Ovary (tissue), 9 donors: ENCODE results near the gene SLC6A1. TPM values are rescaled to one million over a fixed set of nuclear protein-coding genes. Genes with fewer than 3 reads are reported as not detected.

Experiments used
- DNase-seq, 5 donors: peaks; one replicate each; pipeline ENCODE4 v3.0.0-alpha.2; 2019 to 2020
- H3K27ac ChIP-seq, 2 donors: fragments of 200-600 bp; one replicate each; pipeline versions ENCODE4 v1.5.1 to v1.8.0; 2019 to 2022
- H3K27me3 ChIP-seq: fragments of 200-600 bp; one replicate; pipeline ENCODE4 v1.8.0; 2022
- H3K36me3 ChIP-seq: fragments of 200-600 bp; sonication (generic); one replicate; pipeline ENCODE4 v1.5.1; 2019
- H3K4me1 ChIP-seq: one replicate; pipeline ENCODE4 v1.8.1; 2013; ENCODE audit warnings: mild to moderate bottlenecking, moderate library complexity; ENCODE audit not compliant: insufficient read depth
- H3K4me3 ChIP-seq: fragments of 200-600 bp; sonication (generic); one replicate; pipeline ENCODE4 v1.5.1; 2017
- H3K9me3 ChIP-seq, 2 donors: fragments of 200-600 bp in 1 of 2; sonication (generic) in 1 of 2; one replicate each; pipeline versions ENCODE4 v1.5.1 to v1.8.1; 2013 to 2019; ENCODE audit warnings: mild to moderate bottlenecking in 1 of 2, moderate library complexity in 1 of 2
- CTCF ChIP-seq, 3 donors: fragments of 450-650 bp in 2 of 3; fragments of 200-600 bp in 1 of 3; IDR thresholded peaks; one replicate each; pipeline versions ENCODE4 v1.5.1 to v1.8.0; 2016 to 2022; ENCODE audit warnings: antibody characterized with exemption in 3 of 3, mild to moderate bottlenecking in 1 of 3
- EP300 ChIP-seq: sonication (generic); formaldehyde crosslinking; IDR thresholded peaks from one replicate; pipeline ENCODE4 v1.6.1; 2017; ENCODE audit warnings: antibody characterized with exemption
- POLR2A ChIP-seq: fragments of 450-650 bp; IDR thresholded peaks from one replicate; pipeline ENCODE4 v1.6.1; 2017; ENCODE audit warnings: antibody characterized with exemption, mild to moderate bottlenecking, moderate library complexity
- WGBS, 3 donors: extraction: QIAGEN DNeasy Blood & Tissue Kit in 1 of 3; methylation state at CpG; one replicate each; pipeline versions ENCODE4 v1.1.5 to v1.1.7; 2013 to 2017; 5-methylcytosine and 5-hydroxymethylcytosine counted together
- intact Hi-C, 4 donors: fragments of 100-400 bp; cut with DNase I; formaldehyde crosslinking; loops; one replicate each; pipeline versions ENCODE4 v1.11.0 to v1.15.1; 2022 to 2023
- polyA plus RNA-seq, 2 donors: library from polyadenylated mRNA; stranded (reverse); fragments of 200-250 nt in 1 of 2; fragments of 350-450 nt in 1 of 2; fragmentation: Illumina TruSeq in 1 of 2; extraction: RNeasy Lipid Tissue Mini Kit (QIAGEN cat#74804) in 1 of 2; gene quantifications; one replicate each; pipeline ENCODE4 v1.2.3, GENCODE V29; 2013 to 2014
- total RNA-seq, 7 donors: library from RNA; depleted of rRNA in 2 of 7; stranded (reverse); fragments of >200 nt in 2 of 7; fragmentation: NEBNext Ultra II Directional in 3 of 7; extraction: Animal tissue kit (Norgen Biotek cat#: 25700) in 3 of 7; gene quantifications; one replicate each; pipeline versions ENCODE4 v1.1.0 to v1.2.4, GENCODE V29; 2016 to 2023
- donor health status: DM: no; HTN: no; CAD: no; lungs with moderate emphysema.
- donor health status: DM: no; HTN: no; CAD: no.
- donor health status: Bipolar disorder and iron deficiency.
- donor health status: DM: yes; HTN: yes; CAD: no.
- donor health status: DM: no; HTN: no; CAD: no.
- donor health status: DM: yes; HTN: yes; CAD: no.

The SLC6A1 gene
- total and polyA plus RNA-seq, 9 donors: 0.23 to 3.3 (median 1.2) TPM

GRCh38 chr3:11037976-11038375, 45.4 kb downstream of the SLC6A1 start:
- 80 to 90% (median 85%) methylated on average over 11 of the region's 11 CpGs for WGBS, 3 donors

GRCh38 chr3:11045536-11045935, 53.0 kb downstream of the SLC6A1 start:
- H3K4me1 ChIP-seq: no peaks in the 10 kb centered on the region
- no peak overlapping the region for H3K27ac ChIP-seq
- H3K4me3 ChIP-seq: no peak overlapping the region
- DNase-seq: no peak
- intact Hi-C loops: no loop called here
- no peak for TF ChIP-seq EP300
- no peak for TF ChIP-seq POLR2A
- H3K9me3 ChIP-seq: no peaks in the 10 kb centered on the region
- H3K36me3 ChIP-seq: no peaks in the 10 kb centered on the region
- no peaks in the 10 kb centered on the region for H3K27me3 ChIP-seq
- WGBS, 3 donors: 73 to 83% (median 82%) methylated on average over 5 of the region's 5 CpGs

More at GRCh38 chr3:11037976-11038375, 45.4 kb downstream of the SLC6A1 start:
- H3K27ac ChIP-seq: no peak overlapping the region
- H3K4me1 ChIP-seq: no peaks in the 10 kb centered on the region
- H3K36me3 ChIP-seq: no peaks in the 10 kb centered on the region
- no peak for TF ChIP-seq EP300
- no peak for TF ChIP-seq POLR2A
- no peak for TF ChIP-seq CTCF (IDR thresholded peaks at IDR 0.05)
- DNase-seq: no peak
- H3K27me3 ChIP-seq: no peaks in the 10 kb centered on the region
- intact Hi-C loops: no loop called here
- H3K9me3 ChIP-seq: no peaks in the 10 kb centered on the region
- H3K4me3 ChIP-seq: no peak overlapping the region

DNA sequence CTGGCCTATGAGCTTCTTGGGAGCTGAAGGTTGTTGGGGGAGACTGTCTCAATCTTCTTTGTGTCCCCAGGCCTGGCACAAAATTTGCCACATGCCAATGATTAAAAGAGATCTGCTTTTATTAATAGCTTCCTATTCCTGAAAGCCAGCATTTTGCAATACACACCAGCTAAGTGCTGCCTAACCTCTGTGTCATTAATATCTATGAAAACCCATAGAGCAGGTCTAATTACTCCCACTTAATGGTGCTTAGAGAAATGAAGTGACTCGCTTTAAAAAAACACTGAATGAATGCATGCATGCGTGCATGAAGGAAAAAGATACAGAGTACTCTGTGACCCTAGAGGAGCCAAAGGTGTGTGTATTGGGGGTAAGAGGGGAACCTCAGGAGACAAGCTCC, 55.0 kb downstream of the SLC6A1 start:
- H3K4me1 ChIP-seq: no peaks in the 10 kb centered on the region
- H3K27ac ChIP-seq: no peak overlapping the region
- no peak for TF ChIP-seq POLR2A
- no peak for TF ChIP-seq EP300
- no peak for TF ChIP-seq CTCF (IDR thresholded peaks at IDR 0.05)
- no peaks in the 10 kb centered on the region for H3K27me3 ChIP-seq
- no peak overlapping the region for H3K4me3 ChIP-seq
- 82 to 91% (median 89%) methylated on average over 2 of the region's 2 CpGs for WGBS, 3 donors
- intact Hi-C loops: no loop called here
- no peaks in the 10 kb centered on the region for H3K36me3 ChIP-seq
- H3K9me3 ChIP-seq: no peaks in the 10 kb centered on the region
- no peak for DNase-seq

DNA sequence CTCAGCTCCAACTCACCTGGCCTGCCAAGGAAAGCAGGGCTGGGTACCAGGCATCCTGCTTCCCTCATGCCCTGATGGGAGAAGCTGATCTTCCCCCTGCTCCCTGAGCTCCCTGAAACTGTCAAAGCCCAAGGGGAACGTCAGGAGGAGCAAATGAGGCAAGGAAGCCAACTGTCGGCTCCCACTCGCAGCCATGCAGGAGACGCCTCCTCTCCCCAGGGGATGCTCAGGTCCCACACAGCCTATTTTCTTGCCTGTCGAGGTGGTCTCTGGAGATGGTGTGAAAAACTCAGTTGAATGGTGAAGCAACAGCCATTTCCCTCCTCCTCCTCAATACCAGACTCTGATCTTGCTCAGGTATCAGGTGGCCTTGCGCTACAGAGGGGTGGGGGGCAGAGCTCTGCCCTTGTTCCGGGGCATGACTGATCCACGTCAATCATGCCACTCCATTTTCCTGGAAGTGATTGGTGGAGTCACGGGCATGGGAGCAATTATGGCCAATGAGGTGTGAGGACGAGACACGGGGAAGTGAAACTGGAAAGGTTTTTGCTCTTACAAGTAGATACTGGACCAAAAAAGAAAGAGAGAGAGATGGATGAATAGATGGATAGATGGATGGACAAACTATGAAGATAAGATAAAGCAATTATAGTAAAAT, 58.2 kb downstream of the SLC6A1 start:
- Histone ChIP-seq H3K36me3 (no peaks in the 10 kb centered on the region), H3K27me3 (no peaks in the 10 kb centered on the region), H3K4me1 (no peaks in the 10 kb centered on the region), H3K9me3 (no peaks in the 10 kb centered on the region), H3K4me3 (no peak overlapping the region), H3K27ac (no peak overlapping the region)
- 62 to 66% (median 63%) methylated on average over 11 of the region's 11 CpGs for WGBS, 3 donors
- no peak for TF ChIP-seq CTCF (IDR thresholded peaks at IDR 0.05)
- no peak for TF ChIP-seq EP300
- TF ChIP-seq POLR2A: no peak
- intact Hi-C loops: no loop called here
- no peak for DNase-seq

GRCh38 chr3:11053926-11054503, 61.5 kb downstream of the SLC6A1 start:
- Histone ChIP-seq H3K27ac (no peak overlapping the region), H3K27me3 (no peaks in the 10 kb centered on the region)

More at GRCh38 chr3:11053926-11054503, 61.5 kb downstream of the SLC6A1 start:
- intact Hi-C loops: no loop called here
- 71 to 84% (median 74%) methylated on average over 8 of the region's 8 CpGs for WGBS, 3 donors
- Histone ChIP-seq H3K9me3 (no peaks in the 10 kb centered on the region), H3K4me3 (no peak overlapping the region), H3K4me1 (no peaks in the 10 kb centered on the region), H3K36me3 (no peaks in the 10 kb centered on the region)
- DNase-seq: no peak
- TF ChIP-seq CTCF (IDR thresholded peaks at IDR 0.05) (no peak), POLR2A (no peak), EP300 (no peak)
